ENCODE measurements around the gene LILRA6. TPM values are rescaled to one million over a fixed set of nuclear protein-coding genes. Genes with fewer than 3 reads are reported as not detected.

The LILRA6 gene
- total and polyA plus RNA-seq, 2 of the 8 experiments (the other 6 are each of a cell fraction or from before 2014, with no cell fraction given): not detected

GRCh38 chr19:54191011-54191810 lies 51.4 kb downstream of the LILRA6 start, which contains the start of gene TSEN34:
TSEN34 (plus strand) TSS chr19:54191308; CDS start chr19:54191365, 57 bp downstream.
- H3K4me3 ChIP-seq (ENCODE audit: extremely low read depth in 1 of 4, insufficient read depth in 2 of 4, low read depth in 3 of 4, low read length in 4 of 4): peak within 1 kb of the TSS; percentile 62 to 91 (median 75)
- H3K56ac ChIP-seq (replicated peaks; ENCODE audit: insufficient read length, low read depth, low read length): peak within 1 kb of the TSS; percentile 99
- H3K23me2 ChIP-seq (ENCODE audit: low read depth, low read length): peaks cover 11% of the 10 kb centered on the region
- H2BK15ac ChIP-seq (ENCODE audit: low read length): peak within 1 kb of the TSS; percentile 94; the same call in 1 of the 2 replicates
- H3K9me3 ChIP-seq (ENCODE audit: insufficient read depth in 2 of 2, low read depth in 1 of 2, low read length in 1 of 2): no peaks in the 10 kb centered on the region
- peak within 1 kb of the TSS; percentile 99 for H3K18ac ChIP-seq (ENCODE audit: extremely low read depth, low read length)
- peak within 1 kb of the TSS; percentile 100 for H2BK12ac ChIP-seq (ENCODE audit: low read depth, low read length)
- H3K27ac ChIP-seq (ENCODE audit: low read depth, low read length): peak within 1 kb of the TSS; percentile 99
- no peak within 1 kb of the TSS for H3K23ac ChIP-seq (ENCODE audit: insufficient read length)
- DNase-seq (ENCODE audit: low read depth in 1 of 2, low spot score in 2 of 2) (peak in 1 of 2 experiments; percentile 94), FAIRE-seq (no peak)
- peaks cover 13% of the 10 kb centered on the region for H3K79me1 ChIP-seq (ENCODE audit: low read depth, low read length)
- peak within 1 kb of the TSS; percentile 98 for H4K91ac ChIP-seq (replicated peaks; ENCODE audit: insufficient read length, low read length)
- H2BK5ac ChIP-seq (ENCODE audit: low read depth, low read length): peak within 1 kb of the TSS; percentile 100
- H4K8ac ChIP-seq (ENCODE audit: extremely low read depth, insufficient read depth, low read length): peak within 1 kb of the TSS; percentile 99
- H4K5ac ChIP-seq (ENCODE audit: insufficient read length, low read depth, low read length): peak within 1 kb of the TSS; percentile 97
- peak within 1 kb of the TSS; percentile 77 to 97 for H3K4me2 ChIP-seq (ENCODE audit: insufficient read depth in 1 of 2, low read depth in 2 of 2, low read length in 2 of 2)
- no peak within 1 kb of the TSS for H2BK20ac ChIP-seq (ENCODE audit: low read length)
- 2% methylated on average over 53 of the region's 77 CpGs; no CpG with 5 or more reads in 1 of the 2 experiments for WGBS, 2 experiments (ENCODE audit: extremely low coverage in 1 of 2, insufficient coverage in 1 of 2, insufficient read length in 1 of 2, insufficient replicate concordance in 2 of 2, low coverage in 1 of 2, low lambda C conversion rate in 2 of 2, missing lambda C conversion rate in 1 of 2)
- H2AK5ac ChIP-seq (ENCODE audit: low read depth, low read length): peak within 1 kb of the TSS; percentile 82; the same call in 1 of the 2 replicates
- peaks cover 3 to 32% of the 10 kb centered on the region in 2 experiments; a peak in 3 of 4 replicates for H3K79me2 ChIP-seq (ENCODE audit: control insufficient read depth in 1 of 2, insufficient read depth in 2 of 2, low read length in 2 of 2)
- H4K20me1 ChIP-seq (replicated peaks in 1 of 2; ENCODE audit: control insufficient read depth in 1 of 2, insufficient read depth in 2 of 2, low read length in 2 of 2): peaks cover 0 to 6% of the 10 kb centered on the region in 2 experiments
- peak within 1 kb of the TSS; percentile 87 for H3K14ac ChIP-seq (ENCODE audit: insufficient read length)
- POLR2A ChIA-PET (ENCODE audit: partially characterized antibody): interaction anchor here (0.7 to 28.7 kb wide), 13 partner anchors 8 to 76 kb away, joined by 3 to 909 read pairs (median 4); partner anchors contain the start of genes CNOT3, PRPF31, RPS9 and TFPT
- peak within 1 kb of the TSS; percentile 85; the same call in 1 of the 2 replicates for H2AFZ ChIP-seq (ENCODE audit: low read length)
- peak within 1 kb of the TSS; percentile 50 for H2BK120ac ChIP-seq (replicated peaks; ENCODE audit: low read depth, low read length)
- CTCF ChIA-PET (ENCODE audit: partially characterized antibody): interaction anchor here (0.6 to 1.4 kb wide), 8 partner anchors 10 to 338 kb away, joined by 3 to 5 read pairs (median 3); no protein-coding TSS in a partner anchor
- peaks cover 4 to 21% (median 7%) of the 10 kb centered on the region in 4 experiments; a peak in 7 of 8 replicates for H3K36me3 ChIP-seq (ENCODE audit: control insufficient read depth in 2 of 4, insufficient read depth in 4 of 4, low read length in 3 of 4)
- peak within 1 kb of the TSS; percentile 81 to 99 (median 93) for H3K9ac ChIP-seq (replicated peaks in 1 of 4; ENCODE audit: extremely low read depth in 1 of 4, low read depth in 3 of 4, low read length in 3 of 4)
- H3K4me1 ChIP-seq (replicated peaks in 1 of 4; ENCODE audit: control insufficient read depth in 3 of 4, insufficient read depth in 4 of 4, low read length in 3 of 4): peaks cover 3 to 12% (median 7%) of the 10 kb centered on the region in 4 experiments; a peak in 5 of 7 replicates
- no peaks in the 10 kb centered on the region for H3K27me3 ChIP-seq (replicated peaks in 1 of 4; ENCODE audit: control insufficient read depth in 3 of 4, extremely low read depth in 1 of 4, insufficient read depth in 3 of 4, low read length in 3 of 4)
- H3K4ac ChIP-seq (replicated peaks; ENCODE audit: insufficient read length, low read depth, low read length): peak within 1 kb of the TSS; percentile 99
- TF ChIP-seq NRF1 (IDR thresholded peaks at IDR 0.05; ENCODE audit: low read depth, low read length) (no peak), TAF7 (optimal IDR thresholded peaks at IDR 0.05; ENCODE audit: borderline replicate concordance, low read depth, low read length) (peak; percentile 48), KDM5A (IDR thresholded peaks at IDR 0.05; ENCODE audit: low read length) (0 out of 2 replicates have a peak, but pooled peaks have one; percentile 27), POLR2AphosphoS5 (IDR thresholded peaks at IDR 0.05; ENCODE audit: low read depth, low read length) (peak; percentile 44; the same call in 1 of the 2 replicates), CBX5 (IDR thresholded peaks at IDR 0.05; ENCODE audit: low read depth, low read length) (no peak), E2F6 (IDR thresholded peaks at IDR 0.05) (0 out of 2 replicates have a peak, but pooled peaks have one; percentile 3), KDM4A (IDR thresholded peaks at IDR 0.05; ENCODE audit: low read depth, low read length, severe bottlenecking) (peak; percentile 84), TAF1 (IDR thresholded peaks at IDR 0.05; ENCODE audit: low read depth, low read length) (peak; percentile 65; the same call in 1 of the 2 replicates), SIN3A (conservative IDR thresholded peaks at IDR 0.05 in 1 of 2, IDR thresholded peaks at IDR 0.05 in 1 of 2; ENCODE audit: low read depth in 1 of 2, low read length in 2 of 2) (peak; percentile 23 to 82; a peak in 2 of 4 replicates)
